ENCODE measurements around the gene SKAP1. TPM values are rescaled to one million over a fixed set of nuclear protein-coding genes. Genes with fewer than 3 reads are reported as not detected.
"Not testable (repeated sequence)": the region's sequence is repeated elsewhere in the genome, so short reads cannot be mapped to it uniquely, and the experiment has no call there.

The SKAP1 gene
- total and polyA plus RNA-seq, 10 donors: 11.5 to 28.9 (median 20.5) TPM

DNA sequence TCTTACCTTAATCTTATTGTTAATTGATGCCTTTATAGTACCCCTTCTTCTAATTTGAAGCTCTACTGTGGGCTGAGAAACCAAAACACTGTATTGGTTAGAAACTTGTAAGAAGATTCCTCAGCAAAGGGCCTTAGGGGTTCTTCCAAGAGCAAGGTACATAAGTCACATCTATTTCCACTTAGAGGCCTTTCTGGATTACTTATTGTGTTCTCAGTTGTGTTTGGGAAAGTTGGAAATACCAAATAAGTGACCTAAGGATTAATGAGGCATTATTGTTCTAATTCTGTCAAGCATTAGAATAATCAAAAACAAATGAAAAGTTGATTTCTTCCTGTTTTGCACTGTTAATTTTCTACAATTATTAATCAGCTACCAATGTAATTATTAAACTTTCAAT, 85.8 kb downstream of the SKAP1 start:
- Histone ChIP-seq H3K27ac (no peak overlapping the region), H3K9me3 (peaks cover 0 to 4% (median 0%) of the 10 kb centered on the region in 8 donors), H3K4me1 (no peaks in the 10 kb centered on the region), H3K4me3 (no peak overlapping the region), H3K36me3 (peaks cover 0 to 25% (median 0%) of the 10 kb centered on the region in 6 donors), H3K27me3 (replicated peaks in 1 of 7) (peaks cover 0 to 8% (median 0%) of the 10 kb centered on the region in 7 donors)
- DNase-seq: no peak
- TF ChIP-seq, protein P1, sequence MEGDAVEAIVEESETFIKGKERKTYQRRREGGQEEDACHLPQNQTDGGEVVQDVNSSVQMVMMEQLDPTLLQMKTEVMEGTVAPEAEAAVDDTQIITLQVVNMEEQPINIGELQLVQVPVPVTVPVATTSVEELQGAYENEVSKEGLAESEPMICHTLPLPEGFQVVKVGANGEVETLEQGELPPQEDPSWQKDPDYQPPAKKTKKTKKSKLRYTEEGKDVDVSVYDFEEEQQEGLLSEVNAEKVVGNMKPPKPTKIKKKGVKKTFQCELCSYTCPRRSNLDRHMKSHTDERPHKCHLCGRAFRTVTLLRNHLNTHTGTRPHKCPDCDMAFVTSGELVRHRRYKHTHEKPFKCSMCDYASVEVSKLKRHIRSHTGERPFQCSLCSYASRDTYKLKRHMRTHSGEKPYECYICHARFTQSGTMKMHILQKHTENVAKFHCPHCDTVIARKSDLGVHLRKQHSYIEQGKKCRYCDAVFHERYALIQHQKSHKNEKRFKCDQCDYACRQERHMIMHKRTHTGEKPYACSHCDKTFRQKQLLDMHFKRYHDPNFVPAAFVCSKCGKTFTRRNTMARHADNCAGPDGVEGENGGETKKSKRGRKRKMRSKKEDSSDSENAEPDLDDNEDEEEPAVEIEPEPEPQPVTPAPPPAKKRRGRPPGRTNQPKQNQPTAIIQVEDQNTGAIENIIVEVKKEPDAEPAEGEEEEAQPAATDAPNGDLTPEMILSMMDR (IDR thresholded peaks at IDR 0.05 in 8 of 11, conservative IDR thresholded peaks at IDR 0.05 in 3 of 11): no peak
- no peak for TF ChIP-seq POLR2A (IDR thresholded peaks at IDR 0.05)
- no peak for TF ChIP-seq POLR2AphosphoS5 (IDR thresholded peaks at IDR 0.05)
- intact Hi-C loops (cut with DNase I; ENCODE audit: low total_unique reads): no loop called here

GRCh38 chr17:48340916-48341315, 89.1 kb downstream of the SKAP1 start:
- DNase-seq: no peak
- H3K27me3 ChIP-seq (replicated peaks in 1 of 7): peaks cover 0 to 8% (median 0%) of the 10 kb centered on the region in 7 donors
- WGBS, 5 donors: 92 to 98% (median 95%) methylated on average over 2 of the region's 2 CpGs
- no peaks in the 10 kb centered on the region for H3K9me3 ChIP-seq
- H3K4me1 ChIP-seq: peaks cover 0 to 3% (median 0%) of the 10 kb centered on the region in 6 donors
- H3K27ac ChIP-seq: no peak overlapping the region
- H3K36me3 ChIP-seq: peaks cover 0 to 24% (median 0%) of the 10 kb centered on the region in 6 donors
- TF ChIP-seq POLR2A (IDR thresholded peaks at IDR 0.05): no peak
- TF ChIP-seq, protein P1 (IDR thresholded peaks at IDR 0.05 in 8 of 11, conservative IDR thresholded peaks at IDR 0.05 in 3 of 11): no peak
- no peak for TF ChIP-seq POLR2AphosphoS5 (IDR thresholded peaks at IDR 0.05)
- no peak overlapping the region for H3K4me3 ChIP-seq
- intact Hi-C loops (cut with DNase I; ENCODE audit: low total_unique reads): no loop called here

DNA sequence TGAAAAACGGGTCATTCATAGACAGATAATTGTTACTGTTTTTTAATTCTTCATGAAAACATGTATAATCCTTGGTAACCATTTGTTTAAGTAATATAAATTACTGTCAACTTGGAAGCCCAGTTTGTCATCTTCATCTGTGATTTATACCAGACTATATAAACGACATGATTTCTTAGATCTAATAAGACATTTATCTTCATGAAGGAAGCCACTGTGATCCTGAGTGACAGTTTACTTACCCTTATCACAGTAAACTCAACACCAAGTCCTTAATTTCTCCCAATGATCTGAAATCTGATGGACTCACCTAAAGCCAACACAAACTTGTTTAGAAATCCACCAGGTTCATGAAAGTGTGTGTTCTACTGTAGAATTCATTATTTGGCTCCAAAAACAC, 91.3 kb downstream of the SKAP1 start:
- TF ChIP-seq POLR2A (IDR thresholded peaks at IDR 0.05) (no peak), POLR2AphosphoS5 (IDR thresholded peaks at IDR 0.05) (no peak)
- TF ChIP-seq, protein P1 (IDR thresholded peaks at IDR 0.05 in 8 of 11, conservative IDR thresholded peaks at IDR 0.05 in 3 of 11): no peak
- Histone ChIP-seq H3K27ac (no peak overlapping the region), H3K4me3 (no peak overlapping the region), H3K36me3 (peaks cover 0 to 2% (median 0%) of the 10 kb centered on the region in 6 donors), H3K9me3 (no peaks in the 10 kb centered on the region), H3K4me1 (peaks cover 0 to 6% (median 0%) of the 10 kb centered on the region in 6 donors), H3K27me3 (replicated peaks in 1 of 7) (peaks cover 0 to 26% (median 6%) of the 10 kb centered on the region in 7 donors)
- WGBS, 5 donors: 55 to 77% (median 65%) methylated on average over 2 of the region's 2 CpGs
- intact Hi-C loops (cut with DNase I; ENCODE audit: low total_unique reads): loop anchor here (5.0 kb wide), 1 partner anchor 119 kb away; no protein-coding TSS in a partner anchor
- DNase-seq: no peak

DNA sequence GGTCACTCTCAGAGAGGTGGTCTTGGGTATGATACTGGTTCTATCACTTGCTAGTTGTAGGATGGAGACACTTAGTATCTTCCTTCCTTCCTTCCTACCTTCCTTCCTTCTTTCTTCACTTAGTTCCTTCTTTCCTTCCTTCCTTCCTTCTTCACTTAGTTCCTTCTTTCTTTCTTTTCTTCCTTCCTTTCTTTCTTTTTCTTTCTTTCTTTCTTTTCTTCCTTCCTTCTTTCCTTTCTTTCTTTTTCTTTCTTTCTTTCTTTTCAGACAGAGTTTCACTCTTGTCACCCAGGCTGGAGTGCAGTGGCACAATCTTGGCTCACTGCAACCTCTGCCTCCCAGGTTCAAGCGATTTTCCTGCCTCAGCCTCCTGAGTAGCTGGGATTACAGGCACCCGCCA, 92.1 kb downstream of the SKAP1 start:
- H3K4me1 ChIP-seq, H3K4me3 ChIP-seq, H3K9me3 ChIP-seq, DNase-seq, H3K27ac ChIP-seq, H3K36me3 ChIP-seq: not testable (repeated sequence)
- intact Hi-C loops (cut with DNase I; ENCODE audit: low total_unique reads): loop anchor here (5.0 kb wide), 1 partner anchor 119 kb away; no protein-coding TSS in a partner anchor
- WGBS, 5 donors: 90 to 100% (median 94%) methylated on average over 2 of the region's 2 CpGs
- H3K27me3 ChIP-seq (replicated peaks in 1 of 7): peaks cover 0 to 33% (median 6%) of the 10 kb centered on the region in 7 donors
